H1 (cell line): ENCODE results near the gene TSC22D4. TPM values are rescaled to one million over a fixed set of nuclear protein-coding genes. Genes with fewer than 3 reads are reported as not detected.
A peak's percentile ranks its signal among the peaks of the same experiment; 100 is the strongest.

Experiments
- CTCF ChIA-PET: fragments of 300-600 bp; sonication (Branson Sonifier 250); formaldehyde crosslinking; loops from one replicate; lab custom pipeline; 2021; ENCODE audit not compliant: partially characterized antibody; lab: Charles Lee
- POLR2A ChIA-PET: fragments of 300-600 bp; sonication (Branson Sonifier 250); formaldehyde crosslinking; loops from one replicate; lab custom pipeline; 2021; ENCODE audit warnings: inconsistent platforms; ENCODE audit not compliant: partially characterized antibody; lab: Charles Lee
- DNase-seq, 2 experiments: peaks; one replicate each; pipeline versions ENCODE4 v3.0.0 to v3.0.0-alpha.2; 2010 to 2022; ENCODE audit warnings: low spot score in 2 of 2, low read depth in 1 of 2, mixed read lengths in 1 of 2
- FAIRE-seq: peaks from 2 replicates; lab custom pipeline; 2011; peaks lifted over from hg19 to GRCh38; lab: Jason Lieb, UNC
- H2AFZ ChIP-seq: 2 replicates; pipeline ENCODE4 v1.8.1; 2012; ENCODE audit warnings: low read length, inconsistent platforms
- H2AK5ac ChIP-seq: 2 replicates; pipeline ENCODE4 v1.6.1; 2013; ENCODE audit warnings: low read depth, low read length
- H2BK120ac ChIP-seq: replicated peaks from 2 replicates; pipeline ENCODE3; 2013; ENCODE audit warnings: low read depth, low read length, inconsistent platforms
- H2BK12ac ChIP-seq: 2 replicates; pipeline ENCODE4 v1.6.1; 2013; ENCODE audit warnings: low read depth, low read length
- H2BK15ac ChIP-seq: 2 replicates; pipeline ENCODE4 v1.6.1; 2013; ENCODE audit warnings: low read length
- H2BK20ac ChIP-seq: 2 replicates; pipeline ENCODE4 v1.6.1; 2013; ENCODE audit warnings: low read length
- H2BK5ac ChIP-seq: 2 replicates; pipeline ENCODE4 v1.6.1; 2013; ENCODE audit warnings: low read depth, low read length
- H3K14ac ChIP-seq: 2 replicates; pipeline ENCODE4 v1.6.1; 2013; ENCODE audit warnings: inconsistent platforms; ENCODE audit not compliant: insufficient read length
- H3K18ac ChIP-seq: 2 replicates; pipeline ENCODE4 v1.6.1; 2013; ENCODE audit warnings: low read length; ENCODE audit errors: extremely low read depth
- H3K23ac ChIP-seq: 2 replicates; pipeline ENCODE4 v1.6.1; 2013; ENCODE audit warnings: inconsistent platforms; ENCODE audit not compliant: insufficient read length
- H3K23me2 ChIP-seq: 2 replicates; pipeline ENCODE4 v1.6.1; 2013; ENCODE audit warnings: low read depth, low read length
- H3K27ac ChIP-seq: 2 replicates; pipeline ENCODE4 v1.6.1; 2011; ENCODE audit warnings: low read depth, low read length, inconsistent platforms
- H3K27me3 ChIP-seq, 4 experiments: replicated peaks in 1 of 4; 1 replicate in 1 of 4; 2 replicates in 3 of 4; pipeline versions ENCODE4 v1.6.1 to v1.8.1; 2011 to 2013; ENCODE audit warnings: low read length in 3 of 4, mild to moderate bottlenecking in 3 of 4, inconsistent platforms in 2 of 4, mixed read lengths in 2 of 4, moderate library complexity in 1 of 4; ENCODE audit not compliant: control insufficient read depth in 3 of 4, insufficient read depth in 3 of 4; ENCODE audit errors: extremely low read depth in 1 of 4
- H3K36me3 ChIP-seq, 4 experiments: 2 replicates each; pipeline versions ENCODE4 v1.6.1 to v1.8.1; 2011 to 2013; ENCODE audit warnings: mild to moderate bottlenecking in 4 of 4, low read length in 3 of 4, moderate library complexity in 2 of 4, control low read depth in 1 of 4, inconsistent platforms in 1 of 4; ENCODE audit not compliant: insufficient read depth in 4 of 4, control insufficient read depth in 2 of 4
- H3K4ac ChIP-seq: replicated peaks from 2 replicates; pipeline ENCODE3; 2013; ENCODE audit warnings: low read length, low read depth, mixed read lengths, inconsistent platforms; ENCODE audit not compliant: insufficient read length
- H3K4me1 ChIP-seq, 4 experiments: replicated peaks in 1 of 4; 1 replicate in 1 of 4; 2 replicates in 3 of 4; pipeline versions ENCODE4 v1.6.1 to v1.8.1; 2011 to 2013; ENCODE audit warnings: low read length in 3 of 4, inconsistent platforms in 2 of 4, mixed read lengths in 1 of 4; ENCODE audit not compliant: insufficient read depth in 4 of 4, control insufficient read depth in 3 of 4
- H3K4me2 ChIP-seq, 2 experiments: 2 replicates each; pipeline versions ENCODE4 v1.6.1 to v1.8.1; 2011 to 2013; ENCODE audit warnings: low read depth in 2 of 2, low read length in 2 of 2, control low read depth in 1 of 2, inconsistent platforms in 1 of 2, mild to moderate bottlenecking in 1 of 2; ENCODE audit not compliant: insufficient read depth in 1 of 2
- H3K4me3 ChIP-seq, 4 experiments: fragments of 200-600, 300-600 bp in 1 of 4; sonication (generic), shearing (Covaris generic), sonication (Bioruptor Twin) in 1 of 4; 2 replicates each; pipeline versions ENCODE4 v1.5.1 to v1.8.1; 2011 to 2016; ENCODE audit warnings: low read length in 4 of 4, low read depth in 3 of 4, control low read depth in 2 of 4, inconsistent platforms in 2 of 4, mild to moderate bottlenecking in 2 of 4, mixed read lengths in 1 of 4, moderate library complexity in 1 of 4; ENCODE audit not compliant: insufficient read depth in 2 of 4; ENCODE audit errors: extremely low read depth in 1 of 4
- H3K56ac ChIP-seq: replicated peaks from 2 replicates; pipeline ENCODE3; 2013; ENCODE audit warnings: low read depth, mild to moderate bottlenecking, mixed read lengths, low read length, inconsistent platforms; ENCODE audit not compliant: insufficient read length
- H3K79me1 ChIP-seq: 2 replicates; pipeline ENCODE4 v1.6.1; 2013; ENCODE audit warnings: low read depth, low read length, control low read depth
- H3K79me2 ChIP-seq, 2 experiments: 2 replicates each; pipeline versions ENCODE4 v1.6.1 to v1.8.1; 2012 to 2013; ENCODE audit warnings: low read length in 2 of 2, mild to moderate bottlenecking in 2 of 2, inconsistent platforms in 1 of 2; ENCODE audit not compliant: insufficient read depth in 2 of 2, control insufficient read depth in 1 of 2
- H3K9ac ChIP-seq, 4 experiments: replicated peaks in 1 of 4; 1 replicate in 1 of 4; 2 replicates in 3 of 4; pipeline versions ENCODE4 v1.6.1 to v1.8.1; 2011 to 2013; ENCODE audit warnings: low read depth in 3 of 4, low read length in 3 of 4, control low read depth in 2 of 4, mild to moderate bottlenecking in 2 of 4, moderate library complexity in 2 of 4, inconsistent platforms in 1 of 4; ENCODE audit errors: extremely low read depth in 1 of 4
- H3K9me3 ChIP-seq, 2 experiments: 2 replicates each; pipeline versions ENCODE4 v1.6.1 to v1.8.1; 2012 to 2013; ENCODE audit warnings: mild to moderate bottlenecking in 2 of 2, moderate library complexity in 2 of 2, control low read depth in 1 of 2, inconsistent platforms in 1 of 2, low read depth in 1 of 2, low read length in 1 of 2, mixed read lengths in 1 of 2; ENCODE audit not compliant: insufficient read depth in 2 of 2
- H4K20me1 ChIP-seq, 2 experiments: replicated peaks in 1 of 2; 2 replicates each; pipeline versions ENCODE3 to v1.8.1; 2011 to 2013; ENCODE audit warnings: inconsistent platforms in 2 of 2, low read length in 2 of 2, mild to moderate bottlenecking in 1 of 2; ENCODE audit not compliant: insufficient read depth in 2 of 2, control insufficient read depth in 1 of 2
- H4K5ac ChIP-seq: 2 replicates; pipeline ENCODE4 v1.6.1; 2013; ENCODE audit warnings: low read length, low read depth, mixed read lengths, inconsistent platforms; ENCODE audit not compliant: insufficient read length
- H4K8ac ChIP-seq: 2 replicates; pipeline ENCODE4 v1.8.0; 2013; ENCODE audit warnings: mild to moderate bottlenecking, moderate library complexity, low read length, inconsistent platforms; ENCODE audit not compliant: insufficient read depth; ENCODE audit errors: extremely low read depth
- H4K91ac ChIP-seq: replicated peaks from 2 replicates; pipeline ENCODE3; 2013; ENCODE audit warnings: low read length, mixed read lengths, inconsistent platforms; ENCODE audit not compliant: insufficient read length
- BACH1 ChIP-seq: IDR thresholded peaks from 2 replicates; pipeline ENCODE4 v1.6.1; 2012; ENCODE audit warnings: low read length, improper control_type of control experiment
- HDAC6 ChIP-seq: IDR thresholded peaks from one replicate; pipeline ENCODE4 v1.7.1; 2012; ENCODE audit warnings: low read depth, mild to moderate bottlenecking, inconsistent platforms, low read length, moderate library complexity
- JUND ChIP-seq: IDR thresholded peaks from 2 replicates; pipeline ENCODE4 v1.6.1; 2011; ENCODE audit warnings: mild to moderate bottlenecking, improper control_type of control experiment, low read length
- KDM1A ChIP-seq: fragments of 200-600, 300-600 bp; sonication (generic); IDR thresholded peaks from 2 replicates; pipeline ENCODE4 v1.7.1; 2016; ENCODE audit warnings: mild to moderate bottlenecking, low read length, borderline replicate concordance
- KDM4A ChIP-seq: IDR thresholded peaks from one replicate; pipeline ENCODE4 v1.7.1; 2012; ENCODE audit warnings: low read depth, mild to moderate bottlenecking, moderate library complexity, low read length, inconsistent platforms; ENCODE audit not compliant: severe bottlenecking
- MAFK ChIP-seq: IDR thresholded peaks from 2 replicates; pipeline ENCODE4 v1.6.1; 2012; ENCODE audit warnings: low read depth, mild to moderate bottlenecking, improper control_type of control experiment, low read length
- POLR2A ChIP-seq, 2 experiments: IDR thresholded peaks; 1 replicate in 1 of 2; 2 replicates in 1 of 2; pipeline ENCODE4 v1.6.1; 2011; ENCODE audit warnings: low read depth in 2 of 2, low read length in 2 of 2, mild to moderate bottlenecking in 2 of 2; ENCODE audit errors: control extremely low read depth in 1 of 2
- RNF2 ChIP-seq: fragments of 200-900, 300-1000 bp; sonication (generic); IDR thresholded peaks from 2 replicates; pipeline ENCODE4 v1.7.1; 2016; ENCODE audit warnings: borderline replicate concordance, low read depth, mild to moderate bottlenecking, antibody characterized with exemption, low read length; ENCODE audit not compliant: poor library complexity, severe bottlenecking; ENCODE audit errors: missing control alignments
- SIRT6 ChIP-seq: IDR thresholded peaks from one replicate; pipeline ENCODE4 v1.7.1; 2012; ENCODE audit warnings: low read length, inconsistent platforms
- TAF1 ChIP-seq: IDR thresholded peaks from 2 replicates; pipeline ENCODE4 v1.6.1; 2011; ENCODE audit warnings: mild to moderate bottlenecking, low read depth, low read length
- WGBS, 2 experiments: shearing (Covaris generic) in 1 of 2; methylation state at CpG; one replicate each; pipeline versions ENCODE4 v1.1.6 to v1.1.7; 2013 to 2015; ENCODE audit warnings: low lambda C conversion rate in 2 of 2, mixed read lengths in 2 of 2, inconsistent platforms in 1 of 2, low coverage in 1 of 2, missing lambda C conversion rate in 1 of 2; ENCODE audit not compliant: insufficient replicate concordance in 2 of 2, insufficient coverage in 1 of 2, insufficient read length in 1 of 2; ENCODE audit errors: extremely low coverage in 1 of 2, missing lambda C conversion rate in 1 of 2; 5-methylcytosine and 5-hydroxymethylcytosine counted together
- polyA plus RNA-seq, 7 experiments: library from polyadenylated mRNA; depleted of rRNA in 3 of 7; stranded (reverse) in 5 of 7; unstranded in 2 of 7; fragments of >200 nt in 5 of 7; fragments of 200-250 nt in 2 of 7; gene quantifications; 1 replicate in 5 of 7; 2 replicates in 1 of 7; 4 replicates in 1 of 7; pipeline versions ENCODE4 v1.2.1 to v1.2.3, GENCODE V29; 2011 to 2013; ENCODE audit warnings: missing spikeins in 2 of 7, mixed read lengths in 2 of 7
- total RNA-seq: library from RNA; stranded (reverse); fragmentation: NEBNext Ultra II Directional; extraction: Animal tissue kit (Norgen Biotek cat#: 25700); gene quantifications from 2 replicates; pipeline ENCODE4 v1.2.1, GENCODE V29; 2021
- TF ChIP-seq, protein P1 (sequence below): IDR thresholded peaks from 2 replicates; pipeline ENCODE4 v1.6.1; 2012; ENCODE audit warnings: inconsistent platforms
- TF ChIP-seq, protein P2 (sequence below): IDR thresholded peaks from 2 replicates; pipeline ENCODE4 v1.6.1; 2012; ENCODE audit warnings: inconsistent platforms

Gene TSC22D4
- total and polyA plus RNA-seq, 2 of the 8 experiments (the other 6 are each of a cell fraction or from before 2014, with no cell fraction given) = 13.2 to 20.3 TPM

DNA sequence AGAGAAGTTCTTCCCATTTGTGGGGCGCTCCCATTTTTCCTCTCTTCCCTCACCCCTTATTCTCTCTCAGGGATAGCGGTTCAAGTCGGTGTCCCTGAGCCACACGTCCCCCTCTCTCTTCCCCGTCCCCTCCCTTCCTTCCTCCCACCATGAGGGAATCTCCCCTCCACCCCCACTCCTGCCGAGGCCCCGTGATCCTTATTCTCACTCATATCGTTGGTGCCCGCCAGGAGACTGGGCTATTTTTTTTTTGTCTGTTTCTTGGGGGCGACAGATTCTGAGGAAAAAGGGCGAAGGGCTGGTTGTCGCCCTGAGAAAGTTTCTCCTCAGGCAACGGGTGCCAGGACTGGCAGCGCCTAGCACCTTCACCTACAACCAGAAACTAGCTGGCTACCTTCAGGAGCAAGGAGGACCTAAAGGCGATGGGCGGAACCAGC lies 51.2 kb downstream of the TSC22D4 start:
- Histone ChIP-seq H2BK20ac (no peak overlapping the region), H3K9ac (no peak overlapping the region), H4K5ac (peak overlapping the region; percentile 23), H3K18ac (peak overlapping the region; percentile 73), H3K27me3 (peaks cover 0 to 6% (median 6%) of the 10 kb centered on the region in 4 experiments; a peak in 4 of 7 replicates), H2BK12ac (peak overlapping the region; percentile 68), H3K23me2 (peaks cover 8% of the 10 kb centered on the region; the same call in 1 of the 2 replicates), H2AK5ac (no peak overlapping the region), H3K14ac (no peak overlapping the region), H3K79me1 (peaks cover 2% of the 10 kb centered on the region), H2AFZ (0 out of 2 replicates have a peak overlapping the region, but pooled peaks have one; percentile 11), H3K23ac (no peak overlapping the region), H3K4me2 (peak overlapping the region; percentile 84 to 88), H2BK120ac (no peak overlapping the region), H4K20me1 (peaks cover 4 to 7% of the 10 kb centered on the region in 2 experiments), H4K91ac (peak overlapping the region; percentile 63), H2BK5ac (no peak overlapping the region), H2BK15ac (no peak overlapping the region), H3K9me3 (peaks cover 0 to 6% of the 10 kb centered on the region in 2 experiments; a peak in 1 of 4 replicates), H3K79me2 (peaks cover 0 to 25% of the 10 kb centered on the region in 2 experiments; a peak in 3 of 4 replicates), H3K4me1 (peaks cover 0 to 16% (median 8%) of the 10 kb centered on the region in 4 experiments; a peak in 6 of 7 replicates), H3K56ac (no peak overlapping the region), H3K36me3 (peaks cover 0 to 20% (median 2%) of the 10 kb centered on the region in 4 experiments; a peak in 3 of 8 replicates), H3K27ac (no peak overlapping the region), H3K4ac (no peak overlapping the region), H3K4me3 (peak overlapping the region in 3 of 4 experiments; percentile 63 to 84 (median 76); a peak in 4 of 8 replicates), H4K8ac (0 out of 2 replicates have a peak overlapping the region, but pooled peaks have one; percentile 86)
- DNase-seq (no peak), FAIRE-seq (no peak)
- WGBS, 2 experiments = 71% methylated on average over 11 of the region's 16 CpGs; no CpG with 5 or more reads in 1 of the 2 experiments
- ChIA-PET POLR2A (interaction anchor here (0.6 to 4.2 kb wide), 29 partner anchors 8 to 326 kb away, joined by 3 to 81 read pairs (median 12); partner anchors contain the start of genes AP4M1, GAL3ST4, MCM7 and PILRA), CTCF (interaction anchor here (0.7 to 1.3 kb wide), 5 partner anchors 23 to 157 kb away, joined by 3 to 4 read pairs (median 3); no protein-coding TSS in a partner anchor)
- no peak for TF ChIP-seq JUND
- TF ChIP-seq SIRT6 = no peak
- TF ChIP-seq POLR2A (IDR thresholded peaks at IDR 0.05; ENCODE audit: control extremely low read depth in 1 of 2, low read depth in 2 of 2, low read length in 2 of 2) = no peak
- peak; percentile 85 for TF ChIP-seq RNF2
- TF ChIP-seq BACH1 = no peak
- peak; percentile 90; the same call in 1 of the 2 replicates for TF ChIP-seq KDM1A
- TF ChIP-seq, protein P1, sequence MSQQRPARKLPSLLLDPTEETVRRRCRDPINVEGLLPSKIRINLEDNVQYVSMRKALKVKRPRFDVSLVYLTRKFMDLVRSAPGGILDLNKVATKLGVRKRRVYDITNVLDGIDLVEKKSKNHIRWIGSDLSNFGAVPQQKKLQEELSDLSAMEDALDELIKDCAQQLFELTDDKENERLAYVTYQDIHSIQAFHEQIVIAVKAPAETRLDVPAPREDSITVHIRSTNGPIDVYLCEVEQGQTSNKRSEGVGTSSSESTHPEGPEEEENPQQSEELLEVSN = no peak; the same call in 1 of the 2 replicates
- TF ChIP-seq KDM4A = no peak
- TF ChIP-seq, protein P2, sequence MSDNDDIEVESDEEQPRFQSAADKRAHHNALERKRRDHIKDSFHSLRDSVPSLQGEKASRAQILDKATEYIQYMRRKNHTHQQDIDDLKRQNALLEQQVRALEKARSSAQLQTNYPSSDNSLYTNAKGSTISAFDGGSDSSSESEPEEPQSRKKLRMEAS = no peak
- TF ChIP-seq MAFK = no peak
- no peak for TF ChIP-seq TAF1
- no peak for TF ChIP-seq HDAC6
